Thyroid gland (tissue), 4 donors: Measurements from ENCODE around the gene WDR64.
"Not testable (repeated sequence)": the region's sequence is repeated elsewhere in the genome, so short reads cannot be mapped to it uniquely, and the experiment has no call there.

Source experiments
- CTCF ChIP-seq, 6 experiments: fragments of 200-600 bp in 3 of 6; fragments of 450-650 bp in 3 of 6; sonication (generic) in 3 of 6; IDR thresholded peaks; one replicate each; pipeline ENCODE4 v1.5.1; 2016 to 2019; ENCODE audit warnings: antibody characterized with exemption in 6 of 6, mild to moderate bottlenecking in 2 of 6, inconsistent platforms in 1 of 6, moderate library complexity in 1 of 6
- POLR2A ChIP-seq, 2 donors: fragments of 450-650 bp; IDR thresholded peaks; one replicate each; pipeline ENCODE4 v1.6.1; 2017; ENCODE audit warnings: antibody characterized with exemption in 2 of 2, mild to moderate bottlenecking in 2 of 2, moderate library complexity in 1 of 2

GRCh38 chr1:241804706-241805105 lies 152.6 kb downstream of the WDR64 start:
- TF ChIP-seq CTCF, POLR2A (IDR thresholded peaks at IDR 0.05): not testable (repeated sequence)
